Non-pigmented ciliary epithelial cell (primary cell): ENCODE results near the gene IFITM10.

Experiments
- DNase-seq: peaks from one replicate; pipeline ENCODE4 v3.0.0-alpha.2; 2010; ENCODE audit warnings: low read depth

IFITM10 gene

GRCh38 chr11:1740786-1741530 lies 9.4 kb downstream of the IFITM10 start:
- DNase-seq, result no peak

- no peak for DNase-seq
Measured at GRCh38 chr11:1739576-1739975, 10.8 kb downstream of the IFITM10 start.

GRCh38 chr11:1738380-1738779 lies 12.0 kb downstream of the IFITM10 start:
- DNase-seq, result no peak

DNA sequence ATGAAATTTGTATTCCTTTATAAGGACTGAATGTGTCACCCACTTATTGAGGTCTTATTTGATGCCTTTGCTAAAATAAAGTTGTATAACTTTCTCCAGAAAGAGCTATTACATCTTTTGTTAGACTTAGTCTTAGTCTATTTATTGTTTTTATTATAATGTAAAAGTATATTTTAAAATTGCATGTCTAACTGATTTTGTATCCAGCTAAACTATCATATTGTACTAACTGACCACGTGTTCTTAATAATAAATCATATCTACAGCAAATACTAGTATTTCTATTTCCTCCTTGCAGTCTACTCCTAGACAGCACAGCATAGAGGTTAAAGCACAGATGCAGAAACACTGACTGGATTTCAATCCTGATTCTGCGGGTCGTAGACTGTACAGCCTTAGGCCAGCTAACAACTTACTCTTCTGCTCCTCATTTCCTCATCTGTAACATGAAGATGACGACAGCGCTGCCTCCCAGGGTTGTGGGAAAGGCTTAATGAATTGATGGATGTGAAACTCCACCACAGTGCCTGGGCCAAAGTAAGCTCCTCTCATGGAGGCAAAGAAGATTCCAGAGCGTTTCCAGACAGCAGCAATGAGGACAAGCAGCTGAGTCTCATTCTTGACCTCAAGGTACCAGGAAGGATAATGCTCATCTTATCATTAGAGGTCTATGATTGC lies 13.2 kb downstream of the IFITM10 start:
- no peak for DNase-seq

- DNase-seq, result no peak
Measured at GRCh38 chr11:1736447-1736992, 13.9 kb downstream of the IFITM10 start.

- DNase-seq, result no peak
Measured at GRCh38 chr11:1735271-1735670, 15.1 kb downstream of the IFITM10 start.

GRCh38 chr11:1734641-1735081 lies 15.7 kb downstream of the IFITM10 start:
- no peak for DNase-seq

DNA sequence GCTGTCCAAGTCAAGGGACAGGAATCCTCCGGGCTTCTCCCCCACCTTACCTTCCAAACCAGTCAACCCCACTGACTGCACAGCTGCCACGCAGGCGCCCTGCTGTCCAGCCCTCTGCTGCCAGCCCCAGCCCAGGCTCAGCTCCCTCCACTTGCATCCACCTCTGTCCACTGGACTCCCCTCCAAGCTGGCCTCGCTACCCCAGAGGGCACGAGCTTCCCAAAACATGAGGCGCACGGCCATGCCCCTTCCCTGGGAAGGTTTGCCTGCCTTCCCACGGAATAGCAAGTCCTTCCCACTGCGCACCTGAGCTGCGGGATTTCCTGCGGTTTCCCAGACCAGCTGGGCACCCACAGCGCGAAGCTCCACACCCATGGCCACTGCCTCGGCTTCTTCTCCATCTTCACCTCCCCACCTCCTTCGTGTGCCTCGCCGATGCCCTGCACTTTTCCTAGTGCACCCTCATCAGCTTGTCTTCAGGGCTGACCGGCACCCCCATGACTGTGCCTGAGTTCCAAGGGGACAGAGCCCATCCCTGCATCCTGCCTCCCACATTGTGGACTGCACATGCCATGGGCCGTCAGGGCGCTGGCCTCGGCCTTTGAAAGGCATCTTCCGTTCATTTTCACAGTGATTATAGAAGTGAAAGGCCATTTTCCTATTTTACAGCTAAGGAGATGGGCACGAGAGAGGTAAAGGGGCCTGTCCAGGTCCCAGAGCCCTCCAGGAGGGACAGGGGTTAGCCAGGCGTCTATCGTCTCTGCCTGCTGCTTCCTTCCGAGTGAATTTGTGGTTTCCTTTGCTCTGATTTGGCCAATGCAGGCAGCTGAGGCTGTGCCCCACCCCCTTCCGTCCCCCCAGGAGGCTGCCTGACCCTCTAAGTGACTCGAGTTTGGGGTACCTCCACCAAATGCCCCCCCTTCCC lies 16.4 kb downstream of the IFITM10 start:
- DNase-seq, result no peak

- DNase-seq, result no peak
Measured at GRCh38 chr11:1733009-1733715, 17.2 kb downstream of the IFITM10 start.

DNA sequence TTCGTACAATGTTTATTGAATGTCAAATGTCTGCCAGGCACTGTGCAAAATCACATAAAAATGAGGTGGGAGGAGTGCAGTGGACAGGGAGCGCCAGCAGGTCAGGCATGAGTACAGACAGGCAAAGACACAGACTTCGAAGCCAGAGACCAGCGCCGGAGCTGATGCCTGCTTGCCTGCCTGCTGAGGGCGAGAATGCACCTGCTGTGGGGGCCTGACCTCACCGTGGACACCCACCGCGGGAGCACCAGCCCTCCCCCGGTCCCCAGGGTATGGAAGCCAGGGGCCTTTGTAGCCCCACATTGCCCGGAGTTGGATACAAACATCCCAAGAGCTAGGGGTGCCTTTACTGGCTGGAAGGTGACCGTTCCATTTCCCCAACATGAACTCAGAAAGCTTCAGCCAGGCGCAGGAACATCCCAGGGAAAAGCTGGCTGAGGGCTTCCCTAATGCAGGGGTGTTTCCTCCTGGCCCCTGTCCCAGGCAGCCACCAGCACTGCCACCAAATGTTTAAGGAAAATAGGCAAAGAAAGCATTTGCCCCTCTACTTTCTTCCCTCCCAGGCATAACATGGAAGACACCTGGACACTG lies 17.9 kb downstream of the IFITM10 start:
- no peak for DNase-seq

DNA sequence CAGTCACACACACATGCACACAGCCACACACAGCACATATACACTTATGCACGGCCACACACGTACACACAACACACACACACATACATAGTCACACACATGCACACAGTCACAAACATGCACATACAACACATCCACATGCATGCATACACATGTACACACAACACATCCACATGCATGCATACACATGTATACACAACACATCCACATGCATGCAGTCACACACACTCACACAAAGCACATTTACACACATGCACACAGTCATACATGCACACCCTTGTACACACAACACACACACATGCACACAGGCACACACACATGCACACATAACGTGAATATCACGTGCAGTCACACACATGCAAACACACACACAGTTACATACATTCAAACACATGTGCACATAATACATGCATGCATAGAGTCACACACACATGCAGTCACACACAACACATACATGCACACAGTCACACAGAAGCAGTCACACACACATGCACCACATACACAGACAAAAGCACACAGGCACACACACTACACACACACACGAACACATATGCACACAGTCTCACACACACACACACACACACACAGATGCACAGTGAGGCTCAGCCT lies 18.8 kb downstream of the IFITM10 start:
- DNase-seq, result no peak

- no peak for DNase-seq
Measured at GRCh38 chr11:1730059-1730629, 20.3 kb downstream of the IFITM10 start.

DNA sequence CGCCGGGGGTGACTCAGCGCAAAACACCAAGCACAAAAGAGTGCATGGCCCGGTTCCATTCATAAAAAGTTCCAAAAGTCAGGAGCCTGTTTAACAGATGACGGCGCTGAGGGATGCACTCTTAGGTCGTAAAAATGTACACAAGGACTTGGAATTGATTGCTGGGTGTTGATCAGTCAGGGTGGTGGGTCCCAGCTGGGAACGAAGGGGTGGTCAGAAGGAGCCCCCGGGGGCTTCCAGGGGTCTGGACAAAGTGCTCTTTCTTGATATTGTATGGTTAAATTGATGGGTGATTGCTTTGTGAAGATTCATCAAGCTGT lies 20.7 kb downstream of the IFITM10 start:
- DNase-seq, result no peak

GRCh38 chr11:1728931-1729691 lies 21.3 kb downstream of the IFITM10 start:
- DNase-seq, result no peak

DNA sequence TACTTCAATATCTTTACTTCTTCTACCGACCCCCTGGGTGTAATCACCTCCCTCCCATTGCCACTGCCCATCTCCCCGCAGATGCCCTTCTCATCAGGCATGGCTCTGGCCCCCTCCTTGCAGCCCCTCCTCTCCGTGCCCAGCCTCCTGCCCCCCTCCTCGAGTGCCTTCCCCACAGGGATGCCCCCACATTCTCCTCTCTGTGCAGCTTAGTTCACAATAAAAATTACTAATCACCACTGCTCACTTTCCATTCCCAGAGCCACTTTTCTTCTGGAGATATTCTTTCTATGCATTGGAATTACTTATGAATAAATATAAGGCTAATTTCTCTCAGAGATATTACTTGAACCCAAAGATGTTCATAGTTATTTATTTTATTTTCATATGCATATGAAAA lies 22.1 kb downstream of the IFITM10 start:
- no peak for DNase-seq

- DNase-seq, result no peak
Measured at GRCh38 chr11:1727861-1728260, 22.5 kb downstream of the IFITM10 start.

- DNase-seq, result no peak
Measured at GRCh38 chr11:1727096-1727690, 23.2 kb downstream of the IFITM10 start.

DNA sequence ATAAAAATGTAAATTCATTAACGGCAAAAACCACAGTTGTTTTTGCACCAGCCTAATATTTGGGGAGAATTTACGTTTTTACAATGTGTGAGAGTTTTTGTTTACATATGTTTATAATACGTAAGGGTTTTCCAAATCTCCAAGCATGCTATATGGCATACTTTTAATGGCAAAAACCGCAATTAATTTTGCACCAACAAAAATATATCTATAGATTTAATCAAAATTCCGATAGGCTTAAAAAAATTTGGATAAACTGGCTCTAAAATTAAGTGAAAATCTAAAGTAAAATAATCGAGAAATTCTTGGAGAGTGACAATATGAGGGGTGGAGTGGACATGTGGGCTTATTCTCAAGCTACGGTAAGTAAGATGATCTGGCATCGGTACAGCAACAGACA lies 30.6 kb downstream of the IFITM10 start:
- no peak for DNase-seq

DNA sequence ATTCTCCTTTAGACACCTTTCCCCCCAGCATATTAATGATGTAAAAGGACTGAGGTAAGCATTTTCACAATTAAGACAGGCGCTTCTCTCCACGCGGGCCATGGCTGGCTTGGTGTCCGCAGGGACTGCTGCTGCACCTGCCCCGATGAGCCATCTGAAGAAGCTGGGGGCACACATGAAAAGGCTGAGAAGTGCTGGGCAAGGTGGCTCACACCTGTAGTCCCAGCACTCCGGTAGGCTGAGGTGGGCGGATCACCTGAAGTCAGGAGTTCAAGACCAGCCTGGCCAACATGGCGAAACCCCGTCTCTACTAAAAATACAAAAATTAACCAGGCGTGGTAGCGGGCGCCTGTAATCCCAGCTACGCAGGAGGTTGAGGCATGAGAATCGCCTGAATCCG lies 32.1 kb downstream of the IFITM10 start:
- no peak for DNase-seq
